HepG2 (cell line): ENCODE data around the gene NF2. TPM values are rescaled to one million over a fixed set of nuclear protein-coding genes. Genes with fewer than 3 reads are reported as not detected.

Experiments used
- ATAC-seq: fragments of 200-7000 bp; cut with Tn5 transposase; 3 replicates; pipeline ENCODE4 v1.9.1; 2020; ENCODE audit warnings: mild to moderate bottlenecking, moderate library complexity
- BruUV-seq: library from RNA; stranded (reverse); fragments of 400-500 nt; replicated peaks from 2 replicates; lab custom pipeline; 2021; lab: Mats Ljungman, UMichigan
- CTCF ChIA-PET: fragments of 300-600 bp; formaldehyde crosslinking; extraction: SDS; loops from one replicate; lab custom pipeline; 2021; ENCODE audit warnings: low total read pairs, inconsistent platforms, low intra/inter-chr PET ratio; lab: Yijun Ruan, JAX
- POLR2A ChIA-PET: fragments of 350-600 bp; sonication (Branson Sonifier 250); formaldehyde crosslinking; loops from one replicate; lab custom pipeline; 2020; ENCODE audit warnings: antibody characterized with exemption, inconsistent platforms; lab: Yijun Ruan, JAX
- DNase-seq: peaks from one replicate; pipeline ENCODE4 v3.0.0-alpha.2; 2015; ENCODE audit warnings: low spot score
- FAIRE-seq: peaks from 3 replicates; lab custom pipeline; 2011; peaks lifted over from hg19 to GRCh38; lab: Jason Lieb, UNC
- H2AFZ ChIP-seq: one replicate; pipeline ENCODE4 v1.6.1; 2011; ENCODE audit warnings: low read length, inconsistent platforms
- H3K27ac ChIP-seq: fragments of 300-600 bp; 3 replicates; pipeline ENCODE4 v1.8.0; 2011; ENCODE audit warnings: mixed run types, mild to moderate bottlenecking, mixed read lengths, low read length, inconsistent platforms; ENCODE audit not compliant: insufficient read depth; ENCODE audit errors: extremely low read length
- H3K27me3 ChIP-seq, 2 experiments: fragments of 200-600 bp in 1 of 2; 2 replicates in 1 of 2; 3 replicates in 1 of 2; pipeline versions ENCODE4 v1.6.0 to v1.8.0; 2011; ENCODE audit warnings: low read length in 2 of 2, mild to moderate bottlenecking in 2 of 2, moderate library complexity in 2 of 2, inconsistent platforms in 1 of 2; ENCODE audit not compliant: insufficient read depth in 2 of 2, control insufficient read depth in 1 of 2
- H3K36me3 ChIP-seq, 2 experiments: fragments of 200-600 bp in 1 of 2; replicated peaks in 1 of 2; 2 replicates in 1 of 2; 3 replicates in 1 of 2; pipeline versions ENCODE4 v1.5.1 to v1.8.0; 2011; ENCODE audit warnings: low read length in 2 of 2, inconsistent platforms in 1 of 2; ENCODE audit not compliant: insufficient read depth in 2 of 2, control insufficient read depth in 1 of 2
- H3K4me1 ChIP-seq: 2 replicates; pipeline ENCODE4 v1.5.1; 2012; ENCODE audit warnings: low read length, inconsistent platforms; ENCODE audit not compliant: insufficient read depth
- H3K4me2 ChIP-seq: 2 replicates; pipeline ENCODE4 v1.6.0; 2011; ENCODE audit warnings: low read depth, low read length, inconsistent platforms
- H3K4me3 ChIP-seq, 3 experiments: fragments of 200-600 bp in 1 of 3; sonication (generic), shearing (Covaris generic) in 1 of 3; replicated peaks in 1 of 3; 2 replicates each; pipeline ENCODE4 v1.5.1; 2011 to 2016; ENCODE audit warnings: low read length in 3 of 3, inconsistent platforms in 2 of 3, low read depth in 2 of 3, mild to moderate bottlenecking in 2 of 3, control low read depth in 1 of 3, mixed read lengths in 1 of 3; ENCODE audit not compliant: insufficient read depth in 1 of 3
- H3K79me2 ChIP-seq: one replicate; pipeline ENCODE4 v1.6.1; 2011; ENCODE audit warnings: low read length, inconsistent platforms; ENCODE audit not compliant: insufficient read depth
- H3K9ac ChIP-seq: 2 replicates; pipeline ENCODE4 v1.6.0; 2011; ENCODE audit warnings: mild to moderate bottlenecking, low read depth, low read length, inconsistent platforms; ENCODE audit not compliant: insufficient read depth
- H3K9me3 ChIP-seq: 2 replicates; pipeline ENCODE4 v1.5.1; 2012; ENCODE audit warnings: mild to moderate bottlenecking, low read length
- H4K20me1 ChIP-seq: 2 replicates; pipeline ENCODE4 v1.6.0; 2011; ENCODE audit warnings: inconsistent platforms, mild to moderate bottlenecking, low read length, moderate library complexity; ENCODE audit not compliant: insufficient read depth
- AHDC1 ChIP-seq: sonication (generic); formaldehyde crosslinking; IDR thresholded peaks from 2 replicates; pipeline ENCODE4 v1.5.1; 2020; ENCODE audit warnings: mild to moderate bottlenecking, missing genetic modification reagents, borderline replicate concordance
- ZFP36 ChIP-seq: fragments of 150-350 bp; IDR thresholded peaks from 2 replicates; pipeline ENCODE4 v1.6.1; 2018; ENCODE audit warnings: borderline replicate concordance, low read length, low read depth; ENCODE audit not compliant: partially characterized antibody
- WGBS: methylation state at CpG from one replicate; pipeline ENCODE4 v1.1.6; 2017; ENCODE audit warnings: low lambda C conversion rate; 5-methylcytosine and 5-hydroxymethylcytosine counted together
- in situ Hi-C: cut with HindIII; loops from 2 replicates; pipeline ENCODE4 v1.10.0; 2017; ENCODE audit warnings: low pct_unique_long_range_greater_than_20kb; ENCODE audit not compliant: extremely low pct_ligation_motif_present
- intact Hi-C: fragments of 100-400 bp; cut with micrococcal nuclease; formaldehyde crosslinking; loops from one replicate; pipeline ENCODE4 v1.10.0; 2022; ENCODE audit not compliant: unreplicated experiment
- polyA plus RNA-seq, 8 experiments: library from polyadenylated mRNA; depleted of rRNA in 3 of 8; stranded (reverse) in 7 of 8; unstranded in 1 of 8; fragments of >200 nt; fragmentation: Illumina TruSeq in 4 of 8; extraction: Trizol in 4 of 8; gene quantifications; 2 replicates each; pipeline versions ENCODE4 v1.2.1 to v1.2.3, GENCODE V29; 2011 to 2016; ENCODE audit warnings: low read depth in 4 of 8, missing spikeins in 1 of 8, mixed read lengths in 1 of 8; ENCODE audit not compliant: insufficient read depth in 1 of 8
- total RNA-seq, 5 experiments: library from RNA; depleted of rRNA; stranded (reverse); fragments of >200 nt; fragmentation: Illumina TruSeq; extraction: Trizol; gene quantifications; 2 replicates each; pipeline ENCODE4 v1.2.3, GENCODE V29; 2016; ENCODE audit warnings: low read depth in 1 of 5

NF2 gene
- total and polyA plus RNA-seq, 2 of the 13 experiments (the other 11 are each of a cell fraction or from before 2014, with no cell fraction given): 9.3 to 33.3 TPM

- no peaks in the 10 kb centered on the region for H3K79me2 ChIP-seq
- H4K20me1 ChIP-seq: peaks cover 4% of the 10 kb centered on the region; the same call in 1 of the 2 replicates
- peaks cover 40% of the 10 kb centered on the region for H3K4me1 ChIP-seq
- no peak for DNase-seq
- H3K36me3 ChIP-seq: peaks cover 9 to 19% of the 10 kb centered on the region in 2 experiments
- BruUV-seq: no TSS peak
- 98% methylated on average over 5 of the region's 7 CpGs for WGBS
- no peak for TF ChIP-seq AHDC1 (CRISPR knock-in tag)
- peak; percentile 91 for TF ChIP-seq ZFP36
- no peak overlapping the region for H3K9ac ChIP-seq
- CTCF ChIA-PET: no interaction called here
- H3K9me3 ChIP-seq: no peaks in the 10 kb centered on the region
- H3K27ac ChIP-seq: no peak overlapping the region
- in situ Hi-C loops (no loop called here), intact Hi-C loops (no loop called here)
- H3K27me3 ChIP-seq: no peaks in the 10 kb centered on the region
- ATAC-seq: no peak
- H3K4me2 ChIP-seq: no peak overlapping the region
- H3K4me3 ChIP-seq: no peak overlapping the region
- FAIRE-seq: no peak
- POLR2A ChIA-PET: interaction anchor here (0.9 to 8.3 kb wide), 4 partner anchors 8 to 19 kb away, joined by 3 to 90 read pairs (median 10); partner anchors contain the start of gene THOC5
- no peak overlapping the region for H2AFZ ChIP-seq
Measured at GRCh38 chr22:29567338-29567737, 36.1 kb upstream of the NF2 start.
